ENCODE results near the gene DAD1.
"Not testable (repeated sequence)": the region's sequence is repeated elsewhere in the genome, so short reads cannot be mapped to it uniquely, and the experiment has no call there.

The DAD1 gene

DNA sequence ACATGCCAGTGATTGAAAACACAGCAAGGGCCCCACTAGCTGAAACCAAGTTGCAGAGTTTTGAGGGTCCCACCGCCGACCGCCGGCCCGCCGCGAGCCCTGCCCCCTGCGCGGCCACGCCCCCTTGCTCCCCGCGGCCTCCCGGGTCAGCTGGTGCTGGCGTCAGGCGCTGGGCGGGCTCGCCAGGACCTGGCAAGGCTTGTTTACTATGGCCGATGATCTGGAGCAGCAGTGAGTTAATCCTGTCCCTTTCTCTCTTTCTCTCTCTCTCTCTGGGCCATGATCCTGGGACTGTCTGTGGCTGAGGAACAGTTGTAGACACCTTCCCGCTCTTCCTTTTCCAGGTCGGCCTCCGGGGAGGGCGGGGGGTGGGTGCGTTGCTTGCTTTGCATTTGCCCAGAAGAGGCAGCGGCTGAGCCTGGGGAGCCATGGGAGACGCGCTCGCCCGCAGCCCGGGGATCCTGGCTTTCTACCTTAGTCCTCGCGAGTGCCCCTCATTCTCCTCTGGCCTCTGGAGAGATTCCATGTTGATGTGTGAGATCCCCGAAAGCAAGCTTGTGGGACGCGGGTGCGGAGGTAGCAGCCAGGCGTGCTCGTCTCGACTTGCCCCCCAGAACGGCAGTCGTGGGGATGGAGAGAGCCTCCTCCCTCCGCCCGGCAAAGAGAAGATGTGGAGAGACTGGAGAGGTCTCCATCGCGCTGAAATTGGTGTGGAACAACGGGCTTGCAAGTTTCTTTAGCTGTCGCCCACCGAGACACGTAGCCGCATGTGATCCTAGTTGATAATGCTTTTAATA lies 9.3 kb upstream of the DAD1 start, which contains the start of gene ABHD4:
Gene ABHD4, plus strand, starts transcription at position 202 of the 797 bp plus-strand sequence. Its CDS starts 7 bp downstream, at position 209.
- peak; percentile 46 for DNase-seq

DNA sequence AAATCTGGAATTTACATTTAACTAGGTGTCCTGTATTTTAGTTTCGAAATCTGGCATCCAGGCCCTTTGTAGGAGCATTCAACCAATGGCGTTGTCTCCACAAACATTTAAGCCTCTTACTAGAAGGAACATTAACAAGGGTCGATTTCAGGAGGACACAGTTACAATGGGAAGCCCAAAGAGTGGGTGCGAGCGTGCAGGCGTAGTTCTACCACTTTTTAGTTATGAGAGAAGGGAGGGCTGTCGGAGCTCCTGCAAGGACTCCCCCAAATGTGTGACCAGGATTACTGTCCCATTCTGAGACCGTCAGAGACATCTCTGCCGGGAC lies 8.7 kb upstream of the DAD1 start:
- DNase-seq: no peak

- DNase-seq: no peak
Observed at GRCh38 chr14:22597265-22597664, 8.2 kb upstream of the DAD1 start.

- no peak for DNase-seq
Observed at GRCh38 chr14:22596354-22596879, 7.4 kb upstream of the DAD1 start.

- DNase-seq: no peak
Observed at GRCh38 chr14:22594156-22594716, 5.2 kb upstream of the DAD1 start.

DNA sequence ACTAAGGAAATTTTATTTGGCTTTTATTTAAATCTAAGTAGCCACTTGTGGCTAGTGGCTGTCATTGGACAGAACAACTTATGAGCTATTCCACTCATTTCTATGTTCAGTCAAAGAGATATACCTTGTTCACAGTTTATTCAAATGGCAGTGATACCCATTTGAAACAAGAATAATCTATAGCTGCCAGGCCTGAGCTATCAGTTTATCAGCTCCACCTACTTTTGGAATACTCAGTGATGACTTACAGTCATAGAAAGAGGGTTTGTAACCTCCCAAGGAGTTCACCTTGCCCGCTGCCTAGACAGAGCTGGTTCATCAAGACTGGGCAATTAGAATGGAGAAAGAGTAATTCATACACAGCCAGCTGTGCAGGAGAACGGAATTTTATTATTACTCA lies 4.6 kb upstream of the DAD1 start:
- no peak for DNase-seq

- DNase-seq: no peak
Observed at GRCh38 chr14:22593189-22593588, 4.2 kb upstream of the DAD1 start.

DNA sequence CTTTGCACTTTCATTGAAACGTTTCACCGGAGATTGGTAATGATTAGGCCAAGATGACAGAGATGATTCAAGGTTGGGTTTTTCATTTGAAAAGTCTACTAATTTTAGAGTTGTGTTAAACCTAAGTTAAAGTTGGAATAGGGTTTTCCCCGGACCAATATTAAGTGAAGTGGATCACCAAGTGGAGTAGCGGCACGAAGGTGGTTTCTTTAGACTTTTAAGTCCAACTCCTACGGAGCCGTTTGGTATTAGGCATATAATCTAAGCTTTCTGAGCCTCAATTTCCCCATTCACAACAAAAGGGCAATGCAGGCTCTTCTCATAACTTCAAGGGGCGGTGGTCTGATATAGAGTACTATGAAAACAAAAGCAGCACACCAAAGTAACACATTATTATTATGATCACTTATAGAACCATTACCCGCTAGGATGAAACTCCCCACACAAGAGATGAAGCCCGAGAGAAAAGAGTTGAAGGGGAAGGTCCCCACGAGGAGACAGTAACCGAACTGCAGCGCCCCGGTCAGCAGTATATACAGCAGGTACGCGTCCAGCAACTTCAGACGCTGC lies 413 bp downstream of the DAD1 start:
- DNase-seq: no peak

GRCh38 chr14:22587677-22588422 lies 1.2 kb downstream of the DAD1 start:
- DNase-seq: not testable (repeated sequence)

DNA sequence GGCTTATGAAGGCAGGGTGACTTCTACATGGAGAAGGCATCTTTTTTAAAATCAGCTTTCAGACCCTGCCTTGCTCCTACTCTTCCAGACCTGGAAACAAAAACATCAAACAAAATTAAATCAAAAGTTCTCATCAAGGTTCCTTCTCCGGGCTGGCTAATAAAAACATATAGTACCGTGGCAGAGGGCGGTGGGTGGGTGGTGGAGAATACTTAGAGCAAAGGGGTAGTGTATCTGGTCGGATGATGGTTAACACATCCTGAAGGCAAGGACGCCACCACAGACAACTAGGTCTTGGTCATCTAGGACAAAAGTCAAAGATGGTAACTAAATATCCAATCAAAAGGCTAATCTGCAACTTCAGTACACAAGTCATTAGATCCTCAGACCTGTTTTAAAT lies 1.8 kb downstream of the DAD1 start:
- DNase-seq: no peak

- DNase-seq: no peak
Observed at GRCh38 chr14:22583994-22584393, 5.0 kb downstream of the DAD1 start.

GRCh38 chr14:22580625-22581024 lies 8.4 kb downstream of the DAD1 start:
- no peak for DNase-seq

- DNase-seq: no peak
Observed at GRCh38 chr14:22579881-22580280, 9.1 kb downstream of the DAD1 start.

- DNase-seq: no peak
Observed at GRCh38 chr14:22579236-22579635, 9.8 kb downstream of the DAD1 start.

DNA sequence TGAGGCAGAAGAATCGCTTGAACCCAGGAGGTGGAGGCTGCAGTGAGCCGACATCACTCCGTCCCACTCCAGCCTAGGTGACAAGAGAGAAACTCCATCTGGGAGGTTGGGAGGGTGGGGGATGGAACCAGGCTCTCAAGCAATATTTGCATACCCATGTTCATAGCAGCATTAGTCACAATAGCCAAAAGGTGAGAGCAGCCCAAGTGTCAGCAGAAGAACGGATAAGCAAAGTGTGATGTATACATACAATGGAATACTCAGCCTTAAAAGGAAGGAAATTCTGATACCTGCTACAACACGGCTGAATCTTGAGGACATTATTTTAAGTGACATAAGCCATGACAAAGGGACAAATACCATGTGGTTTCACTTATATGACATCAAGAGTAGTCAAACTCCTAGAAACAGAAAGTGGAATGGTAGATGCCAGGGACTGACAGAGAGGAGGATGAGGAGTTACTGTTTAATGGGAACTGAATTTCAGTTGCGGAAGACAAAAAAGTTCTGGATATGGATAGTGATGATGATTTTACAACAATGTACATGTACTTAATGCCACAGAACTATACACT lies 11.6 kb downstream of the DAD1 start:
- DNase-seq: no peak

DNA sequence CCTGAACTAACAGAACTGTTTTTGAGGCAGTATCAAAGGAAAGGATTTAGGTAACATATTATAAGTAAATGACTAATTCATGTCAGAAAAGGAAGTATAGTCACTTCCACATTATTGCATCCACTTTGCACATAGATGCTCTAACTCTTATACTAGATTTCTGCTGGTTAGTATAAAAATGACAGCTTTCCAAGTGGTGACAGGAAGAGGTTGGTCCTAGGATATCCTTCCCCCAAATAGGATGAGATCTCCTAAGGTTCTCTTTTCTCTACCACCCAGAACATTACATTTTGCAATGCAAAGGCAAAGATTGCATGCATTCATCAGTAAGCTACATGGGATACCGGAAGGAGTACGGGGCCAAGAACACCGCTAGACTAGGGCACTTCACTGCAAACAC lies 15.2 kb downstream of the DAD1 start:
- no peak for DNase-seq

GRCh38 chr14:22572562-22573058 lies 16.4 kb downstream of the DAD1 start:
- no peak for DNase-seq

DNA sequence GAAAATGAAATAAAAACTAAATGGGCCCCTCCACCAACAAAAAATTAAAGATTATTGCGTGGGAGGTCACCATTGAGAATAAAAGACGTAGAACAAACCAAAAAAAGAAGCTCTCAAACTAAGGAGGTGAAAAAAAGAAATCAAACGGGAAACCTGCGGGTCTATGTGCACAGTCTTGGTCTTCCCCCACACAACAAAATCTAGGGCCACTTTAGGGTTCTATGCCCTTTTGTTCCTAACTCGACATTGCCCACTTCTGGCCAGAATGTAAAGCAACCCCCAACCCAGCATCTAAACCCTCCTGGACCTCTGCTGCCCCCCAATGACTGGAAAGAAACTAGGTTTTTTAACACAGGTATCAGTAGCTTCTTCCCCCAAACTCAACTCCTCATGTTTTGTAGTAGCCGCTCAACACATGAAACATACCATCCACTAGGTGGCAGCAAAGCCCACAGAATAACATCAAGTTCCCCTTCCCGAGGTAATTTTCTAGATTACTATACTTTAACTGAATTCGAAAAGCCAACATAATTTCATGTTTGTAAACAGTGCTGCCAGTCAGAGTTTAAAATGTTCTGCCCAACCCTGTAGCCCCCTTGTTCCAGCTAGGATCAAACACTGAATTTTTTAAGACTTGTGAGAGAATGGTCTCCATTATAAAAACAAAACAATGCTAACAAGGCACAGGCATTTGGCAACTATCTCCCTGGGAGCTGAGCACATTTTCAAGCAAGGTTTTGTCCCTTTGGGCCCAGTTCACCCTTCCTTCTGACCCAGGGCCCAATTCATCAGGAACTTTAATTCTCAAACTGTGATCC lies 18.7 kb downstream of the DAD1 start:
- peak; percentile 87 for DNase-seq

DNA sequence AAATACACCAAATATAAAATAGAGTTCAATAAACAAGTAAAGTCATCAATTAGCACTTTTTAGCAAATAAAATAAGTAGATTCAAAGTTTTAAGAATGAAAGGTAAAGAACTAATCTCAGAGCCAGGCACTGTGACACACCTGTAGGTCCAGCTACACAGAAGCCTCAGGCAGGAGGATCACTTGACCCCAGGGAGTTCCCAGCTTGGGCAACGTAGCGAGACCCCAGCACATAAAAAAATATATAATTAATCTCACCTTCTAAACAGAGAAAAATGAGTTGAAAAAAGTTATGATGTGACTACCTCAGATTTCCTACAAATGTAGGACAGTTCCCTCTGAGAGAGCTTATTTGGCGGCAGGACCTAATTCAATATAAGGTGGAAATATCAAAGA lies 19.3 kb downstream of the DAD1 start:
- DNase-seq: no peak

GRCh38 chr14:22569106-22569736 lies 19.8 kb downstream of the DAD1 start:
- no peak for DNase-seq

GRCh38 chr14:22567437-22567836 lies 21.6 kb downstream of the DAD1 start:
- no peak for DNase-seq

DNA sequence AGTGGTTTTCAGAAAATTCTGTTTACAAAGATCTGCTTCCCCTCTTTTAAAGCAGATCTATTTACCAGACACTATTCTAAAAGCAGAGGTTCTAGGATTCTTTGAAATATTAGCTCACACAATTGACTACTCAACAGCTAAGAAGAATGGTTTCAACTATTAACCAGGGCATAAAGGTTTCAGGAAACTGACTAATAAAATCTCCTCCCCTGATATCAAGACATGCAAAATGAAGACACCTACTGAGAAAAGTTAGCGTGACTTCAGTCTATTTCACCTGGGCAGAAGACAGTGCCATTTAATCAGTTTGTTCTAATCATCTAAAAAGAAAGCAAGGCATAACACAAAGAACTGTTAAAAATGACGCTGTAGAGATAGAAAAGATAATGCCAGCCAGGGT lies 22.2 kb downstream of the DAD1 start:
- no peak for DNase-seq
